MM.1S (cell line): Measurements from ENCODE around the gene KCNMB2.

Experiments used
- DNase-seq: peaks from one replicate; pipeline ENCODE4 v3.0.0-alpha.2; 2015
- H2AFZ ChIP-seq: fragments of 300-600 bp; sonication (generic); 2 replicates; pipeline ENCODE4 v1.6.0; 2016; ENCODE audit warnings: antibody characterized with exemption, low read length
- H3F3A ChIP-seq: fragments of 300-600 bp; sonication (generic); 2 replicates; pipeline ENCODE4 v1.6.1; 2016; ENCODE audit warnings: mild to moderate bottlenecking, antibody characterized with exemption, low read length, moderate library complexity, mixed read lengths; ENCODE audit not compliant: insufficient read depth
- H3K27ac ChIP-seq: fragments of 300-600 bp; sonication (generic); 2 replicates; pipeline ENCODE4 v1.5.1; 2016; ENCODE audit warnings: mild to moderate bottlenecking, low read length
- H3K27me3 ChIP-seq: fragments of 300-600 bp; sonication (generic); replicated peaks from 2 replicates; pipeline ENCODE4 v1.6.0; 2016; ENCODE audit warnings: low read length; ENCODE audit not compliant: insufficient read depth
- H3K36me3 ChIP-seq: fragments of 300-600 bp; sonication (generic); replicated peaks from 2 replicates; pipeline ENCODE4 v1.6.1; 2016; ENCODE audit warnings: mild to moderate bottlenecking, low read length, mixed read lengths; ENCODE audit not compliant: insufficient read depth
- H3K4me1 ChIP-seq: fragments of 300-600 bp; sonication (generic); 2 replicates; pipeline ENCODE4 v1.6.1; 2016; ENCODE audit warnings: low read length, mixed read lengths
- H3K4me2 ChIP-seq: fragments of 300-600 bp; sonication (generic); 2 replicates; pipeline ENCODE4 v1.6.0; 2016; ENCODE audit warnings: low read depth, low read length
- H3K4me3 ChIP-seq: fragments of 300-600 bp; sonication (generic); 2 replicates; pipeline ENCODE4 v1.5.1; 2016; ENCODE audit warnings: low read length, mixed read lengths
- H3K79me2 ChIP-seq: fragments of 300-600 bp; sonication (generic); 2 replicates; pipeline ENCODE4 v1.6.1; 2016; ENCODE audit warnings: mixed run types, low read length, mixed read lengths
- H3K9ac ChIP-seq: fragments of 300-600 bp; sonication (generic); 2 replicates; pipeline ENCODE4 v1.6.1; 2016; ENCODE audit warnings: low read length, mixed read lengths
- H3K9me2 ChIP-seq: fragments of 300-600 bp; sonication (generic); replicated peaks from 2 replicates; pipeline ENCODE4 v1.6.1; 2016; ENCODE audit warnings: mild to moderate bottlenecking, low read length, mixed read lengths; ENCODE audit not compliant: insufficient read depth
- H3K9me3 ChIP-seq: fragments of 300-600 bp; sonication (generic); replicated peaks from 2 replicates; pipeline ENCODE4 v1.6.1; 2016; ENCODE audit warnings: mild to moderate bottlenecking, low read length, mixed read lengths; ENCODE audit not compliant: insufficient read depth
- H4K20me1 ChIP-seq: fragments of 300-600 bp; sonication (generic); 2 replicates; pipeline ENCODE4 v1.6.1; 2016; ENCODE audit warnings: mild to moderate bottlenecking, low read length, moderate library complexity, mixed read lengths; ENCODE audit not compliant: insufficient read depth
- CTCF ChIP-seq: fragments of 300-600 bp; sonication (generic); IDR thresholded peaks from 2 replicates; pipeline ENCODE4 v1.5.1; 2016; ENCODE audit warnings: antibody characterized with exemption, low read length, mixed read lengths
- EZH2 ChIP-seq: fragments of 300-600 bp; sonication (generic); optimal IDR thresholded peaks from 2 replicates; pipeline ENCODE3; 2017; ENCODE audit warnings: low read depth, mild to moderate bottlenecking, antibody characterized with exemption, low read length, mixed read lengths
- EZH2phosphoT487 ChIP-seq: fragments of 300-600 bp; sonication (generic); IDR thresholded peaks from 2 replicates; pipeline ENCODE4 v1.6.1; 2018; ENCODE audit warnings: antibody characterized with exemption, low read length

The KCNMB2 gene

GRCh38 chr3:178663201-178663934, 127.1 kb downstream of the KCNMB2 start:
- H3K27me3 ChIP-seq: no peaks in the 10 kb centered on the region
- TF ChIP-seq EZH2: no peak
- no peak for TF ChIP-seq CTCF
- TF ChIP-seq EZH2phosphoT487: no peak
- no peak overlapping the region for H3K9ac ChIP-seq
- no peak for DNase-seq
- no peaks in the 10 kb centered on the region for H3K79me2 ChIP-seq
- H2AFZ ChIP-seq: no peak overlapping the region
- H3K27ac ChIP-seq: no peak overlapping the region
- H3F3A ChIP-seq: no peaks in the 10 kb centered on the region
- H3K9me2 ChIP-seq: no peaks in the 10 kb centered on the region
- no peak overlapping the region for H3K4me2 ChIP-seq
- no peak overlapping the region for H3K4me3 ChIP-seq
- H3K9me3 ChIP-seq: no peaks in the 10 kb centered on the region
- H4K20me1 ChIP-seq: no peaks in the 10 kb centered on the region
- no peaks in the 10 kb centered on the region for H3K4me1 ChIP-seq
- H3K36me3 ChIP-seq: no peaks in the 10 kb centered on the region

- DNase-seq: no peak
- Histone ChIP-seq H3F3A (no peaks in the 10 kb centered on the region), H3K79me2 (no peaks in the 10 kb centered on the region), H3K36me3 (no peaks in the 10 kb centered on the region), H3K9me2 (no peaks in the 10 kb centered on the region), H3K27ac (no peak overlapping the region), H3K4me1 (peaks cover 13% of the 10 kb centered on the region), H3K9me3 (no peaks in the 10 kb centered on the region), H3K4me2 (no peak overlapping the region), H2AFZ (no peak overlapping the region), H3K27me3 (no peaks in the 10 kb centered on the region), H4K20me1 (no peaks in the 10 kb centered on the region), H3K9ac (no peak overlapping the region), H3K4me3 (no peak overlapping the region)
- TF ChIP-seq EZH2 (no peak), EZH2phosphoT487 (no peak), CTCF (no peak)
These were observed 129.5 kb downstream of the KCNMB2 start for GRCh38 chr3:178665747-178666146.

DNA sequence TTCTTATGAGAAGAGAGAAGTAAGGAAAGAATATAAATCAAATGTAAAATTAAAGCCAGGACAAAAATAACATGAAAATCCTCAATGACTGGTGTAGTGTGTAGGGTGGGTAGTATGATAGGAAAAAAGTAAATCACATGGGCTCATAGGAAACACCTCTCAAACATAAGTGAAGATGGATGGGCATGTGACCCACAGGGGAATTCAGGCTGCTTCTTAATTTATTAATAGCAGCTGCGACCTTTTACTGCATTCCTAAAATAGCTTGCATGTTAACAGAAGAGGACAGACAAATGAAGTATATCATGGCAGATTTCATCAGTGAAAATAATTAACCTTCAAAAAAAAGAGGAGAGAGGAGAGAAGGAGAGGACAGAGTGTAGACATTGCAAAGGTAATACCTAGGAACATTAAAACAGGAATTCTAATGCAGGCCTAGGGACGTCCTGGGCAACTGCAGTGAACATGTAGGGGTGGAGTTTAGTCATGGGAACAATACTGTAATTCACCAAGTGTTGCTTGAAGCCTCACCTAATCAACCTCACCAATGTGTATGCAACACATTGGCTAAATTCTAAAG, 132.9 kb downstream of the KCNMB2 start:
- Histone ChIP-seq H3K4me3 (no peak overlapping the region), H2AFZ (no peak overlapping the region)
- no peak for TF ChIP-seq EZH2phosphoT487
- TF ChIP-seq CTCF: no peak
- TF ChIP-seq EZH2: no peak

More for the DNA sequence above, 132.9 kb downstream of the KCNMB2 start:
- Histone ChIP-seq H3K79me2 (no peaks in the 10 kb centered on the region), H3K27ac (no peak overlapping the region), H3F3A (no peaks in the 10 kb centered on the region), H4K20me1 (no peaks in the 10 kb centered on the region), H3K36me3 (no peaks in the 10 kb centered on the region), H3K9me2 (no peaks in the 10 kb centered on the region), H3K4me2 (0 out of 2 replicates have a peak overlapping the region, but pooled peaks have one; percentile 5), H3K9me3 (no peaks in the 10 kb centered on the region), H3K4me1 (peaks cover 13% of the 10 kb centered on the region), H3K27me3 (no peaks in the 10 kb centered on the region), H3K9ac (no peak overlapping the region)
- peak; percentile 29 for DNase-seq
